Neutrophil (primary cell): ENCODE data around the gene PRKCSH.

Experiments
- H3K27ac ChIP-seq: fragments of 200-600 bp; sonication (generic); 2 replicates; pipeline ENCODE4 v1.5.1; 2016; ENCODE audit warnings: mild to moderate bottlenecking, moderate library complexity
- H3K27me3 ChIP-seq: fragments of 200-600 bp; sonication (generic); 2 replicates; pipeline ENCODE4 v1.6.0; 2016; ENCODE audit warnings: mild to moderate bottlenecking
- H3K36me3 ChIP-seq: fragments of 200-600 bp; sonication (generic); 2 replicates; pipeline ENCODE4 v1.5.1; 2017
- H3K4me1 ChIP-seq, 2 experiments: fragments of 200-600 bp in 1 of 2; sonication (generic) in 1 of 2; 1 replicate in 1 of 2; 2 replicates in 1 of 2; pipeline versions ENCODE4 v1.5.1 to v1.6.1; 2013 to 2016; ENCODE audit warnings: low read depth in 1 of 2, low read length in 1 of 2, mild to moderate bottlenecking in 1 of 2, moderate library complexity in 1 of 2; ENCODE audit not compliant: control insufficient read depth in 1 of 2, insufficient read depth in 1 of 2
- H3K4me3 ChIP-seq, 2 experiments: fragments of 200-600 bp in 1 of 2; sonication (generic) in 1 of 2; 1 replicate in 1 of 2; 2 replicates in 1 of 2; pipeline ENCODE4 v1.5.1; 2013 to 2016; ENCODE audit warnings: low read depth in 1 of 2, low read length in 1 of 2, mild to moderate bottlenecking in 1 of 2, moderate library complexity in 1 of 2
- H3K9me3 ChIP-seq: fragments of 200-600 bp; sonication (generic); 2 replicates; pipeline ENCODE4 v1.5.1; 2016
- CTCF ChIP-seq: fragments of 200-600 bp; sonication (generic); IDR thresholded peaks from 2 replicates; pipeline ENCODE4 v1.5.1; 2016; ENCODE audit warnings: antibody characterized with exemption

PRKCSH gene

DNA sequence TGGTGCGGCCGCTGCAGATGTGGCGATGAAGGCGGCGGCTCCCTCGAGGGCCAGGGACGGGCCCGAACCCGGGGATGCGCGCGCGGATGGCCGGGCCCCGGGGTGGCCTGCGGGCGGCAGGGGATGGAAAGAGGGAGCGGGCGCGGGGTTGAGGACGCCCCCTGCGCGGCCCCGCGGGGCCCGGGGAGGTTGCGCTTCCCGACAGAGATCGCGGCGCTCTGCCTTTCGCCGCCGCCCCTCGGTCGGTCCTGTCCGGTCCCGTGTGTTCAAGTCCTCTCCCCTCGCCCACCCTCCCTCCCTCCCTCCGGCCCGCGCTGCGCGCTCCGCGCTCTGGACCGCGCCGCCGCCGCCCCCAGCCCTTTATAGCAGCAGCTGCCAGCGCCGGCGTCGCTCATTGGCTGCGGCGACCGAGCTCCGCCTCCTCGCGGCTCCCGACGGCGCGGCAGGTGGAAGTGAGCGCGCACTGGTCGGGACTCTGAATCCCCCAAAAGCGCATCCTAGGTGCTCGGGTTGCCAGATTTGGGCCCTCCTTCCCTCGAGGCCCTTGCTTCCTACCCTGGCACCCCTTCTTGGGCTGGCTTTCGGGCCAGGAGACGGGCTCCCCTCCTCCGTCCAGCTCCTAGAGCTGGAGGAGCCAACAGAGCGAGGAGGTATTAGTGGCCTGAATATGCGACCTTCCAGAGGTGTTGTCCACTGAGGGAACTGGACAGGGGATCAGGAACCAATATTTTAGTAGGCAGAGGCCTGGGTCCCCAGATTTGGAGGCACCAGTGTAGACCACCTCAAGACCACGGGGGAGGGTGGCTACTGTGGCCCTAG lies 45.5 kb downstream of the PRKCSH start, which contains the start of gene ELAVL3:
ELAVL3 (minus strand) TSS at position 332 of the 819 bp plus-strand sequence. CDS start 438 bp downstream, outside the sequence.
- Histone ChIP-seq H3K4me1 (peaks cover 15 to 34% of the 10 kb centered on the region in 2 experiments), H3K36me3 (no peaks in the 10 kb centered on the region), H3K9me3 (no peaks in the 10 kb centered on the region), H3K27ac (no peak within 1 kb of the TSS), H3K27me3 (peaks cover 77% of the 10 kb centered on the region), H3K4me3 (peak within 1 kb of the TSS in 1 of 2 experiments; percentile 61)
- no peak for TF ChIP-seq CTCF

- peaks cover 15 to 34% of the 10 kb centered on the region in 2 experiments for H3K4me1 ChIP-seq
- no peaks in the 10 kb centered on the region for H3K36me3 ChIP-seq
- H3K4me3 ChIP-seq = peak overlapping the region; percentile 7 to 61
- H3K27ac ChIP-seq = no peak overlapping the region
- TF ChIP-seq CTCF = no peak
- no peaks in the 10 kb centered on the region for H3K9me3 ChIP-seq
- H3K27me3 ChIP-seq = peaks cover 69% of the 10 kb centered on the region
Measured at GRCh38 chr19:11481534-11482383, 46.3 kb downstream of the PRKCSH start.

DNA sequence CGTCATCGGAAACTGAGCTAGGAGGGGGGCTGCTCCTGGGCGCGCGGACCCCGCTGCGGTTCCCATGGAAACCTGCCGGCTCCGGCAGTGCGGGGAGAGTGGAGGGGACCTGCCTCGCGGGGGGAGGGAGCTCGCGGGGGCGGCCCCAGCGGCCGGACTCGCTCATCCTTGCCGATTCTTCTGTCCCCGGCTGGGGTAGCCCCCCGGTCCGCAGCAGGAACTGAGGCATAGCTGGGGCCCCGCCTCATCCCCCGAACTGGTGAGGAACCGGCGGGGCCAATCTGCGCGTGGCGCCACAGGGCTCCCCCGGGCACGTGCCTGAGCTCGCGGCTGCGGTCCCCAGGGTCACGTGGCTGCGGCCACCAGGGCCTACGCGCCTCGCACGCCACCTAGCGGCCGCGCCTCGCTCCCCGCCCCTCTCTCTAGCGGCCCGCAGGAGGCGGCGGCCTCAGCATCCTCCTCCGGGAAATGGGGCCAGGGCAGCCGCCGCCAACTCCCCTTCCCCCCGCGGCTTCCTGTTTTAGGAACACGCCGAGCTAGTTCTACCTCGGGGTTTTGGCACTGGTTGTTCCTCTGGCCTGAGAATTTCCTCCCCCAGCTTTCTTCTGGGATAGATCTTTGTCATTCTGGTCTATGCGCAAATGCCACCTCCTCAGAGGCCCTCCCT lies 47.1 kb downstream of the PRKCSH start:
- Histone ChIP-seq H3K36me3 (no peaks in the 10 kb centered on the region), H3K27me3 (peaks cover 62% of the 10 kb centered on the region), H3K4me1 (peaks cover 15 to 34% of the 10 kb centered on the region in 2 experiments), H3K9me3 (no peaks in the 10 kb centered on the region), H3K4me3 (peak overlapping the region; percentile 7 to 61), H3K27ac (no peak overlapping the region)
- TF ChIP-seq CTCF = peak; percentile 88

GRCh38 chr19:11483366-11484111 lies 48.1 kb downstream of the PRKCSH start:
- Histone ChIP-seq H3K4me1 (peaks cover 15 to 34% of the 10 kb centered on the region in 2 experiments), H3K27ac (no peak overlapping the region), H3K36me3 (no peaks in the 10 kb centered on the region), H3K27me3 (peaks cover 51% of the 10 kb centered on the region), H3K4me3 (no peak overlapping the region), H3K9me3 (no peaks in the 10 kb centered on the region)
- TF ChIP-seq CTCF = no peak
